ENCODE measurements around the gene FRMD4A.
"Not testable (repeated sequence)": the region's sequence is repeated elsewhere in the genome, so short reads cannot be mapped to it uniquely, and the experiment has no call there.

FRMD4A gene

DNA sequence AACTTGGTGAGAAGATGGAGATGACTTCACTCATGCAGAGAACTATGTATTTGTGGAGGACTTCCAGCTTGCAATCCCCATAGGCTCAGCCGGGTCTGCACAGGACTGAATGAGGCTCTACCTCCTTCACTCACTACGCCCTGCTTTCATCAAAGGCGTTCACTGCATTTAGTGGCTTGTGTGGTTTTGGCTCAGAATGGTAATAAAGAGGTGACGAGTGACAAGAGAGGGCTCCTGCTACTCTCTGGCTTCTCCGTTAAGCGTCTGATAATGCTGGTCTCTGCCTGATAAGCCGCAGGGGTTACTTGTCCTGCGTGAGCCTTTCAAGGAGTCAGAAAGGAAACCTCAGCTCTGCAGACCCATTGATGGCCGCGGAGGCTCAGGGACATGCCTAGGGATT is 400.6 kb downstream of the FRMD4A start:
- DNase-seq: no peak

DNA sequence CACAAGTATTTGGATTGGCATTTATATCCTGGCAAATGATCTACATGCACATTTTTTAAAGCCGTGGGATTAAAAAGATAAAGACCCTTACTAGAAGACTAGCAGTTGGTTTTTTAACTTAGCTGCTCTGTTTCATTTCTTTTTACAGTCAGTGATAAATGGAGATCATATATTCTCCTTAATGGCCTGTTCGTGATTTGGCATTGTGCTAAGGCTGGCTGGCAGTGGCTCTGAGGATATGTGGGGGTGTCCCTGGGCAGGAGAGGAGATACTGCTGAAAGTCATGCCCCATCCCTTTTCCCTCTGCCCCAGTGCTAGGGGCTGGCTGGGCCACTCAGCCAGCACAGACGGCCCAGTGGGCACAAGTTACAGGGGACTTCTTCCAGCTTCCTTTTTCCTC is 402.3 kb downstream of the FRMD4A start:
- no peak for DNase-seq

DNA sequence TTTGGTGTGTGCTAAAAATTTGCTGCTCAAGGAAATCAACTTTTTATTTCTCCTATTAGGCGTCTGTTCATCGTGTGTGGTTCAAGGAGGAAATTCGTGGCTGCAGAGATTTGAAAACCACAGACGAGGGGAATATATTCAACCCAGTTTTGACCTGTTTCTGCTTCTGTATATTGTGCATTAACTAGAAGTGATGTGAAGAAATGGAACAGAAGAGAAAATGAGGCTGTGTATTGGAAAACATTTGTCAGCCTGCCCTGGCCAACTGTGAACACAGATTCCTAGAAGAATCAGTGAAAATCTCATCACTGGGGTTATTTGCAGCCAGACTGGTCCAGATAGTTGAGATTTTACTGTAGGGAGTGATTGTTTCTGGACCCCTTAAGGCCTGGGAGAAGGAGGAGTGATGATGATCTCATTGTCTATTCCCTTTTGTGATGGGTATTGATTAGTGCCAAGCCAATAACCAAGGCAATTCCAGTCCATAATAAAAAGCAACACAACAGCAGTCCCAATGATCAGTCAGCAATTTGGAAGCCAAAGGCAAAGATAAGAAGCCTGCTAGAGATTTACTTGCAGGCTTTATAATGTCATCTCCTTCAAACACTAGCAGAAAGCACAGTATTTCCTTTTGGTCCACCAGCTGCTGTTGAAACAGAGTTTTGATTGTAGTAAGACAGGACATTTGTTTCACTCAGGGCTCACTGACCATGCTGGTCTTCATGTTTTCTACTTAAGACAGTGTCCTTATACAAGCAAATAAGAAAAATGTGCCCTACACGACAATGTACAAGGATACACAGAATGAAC is 404.5 kb downstream of the FRMD4A start:
- DNase-seq: no peak

DNA sequence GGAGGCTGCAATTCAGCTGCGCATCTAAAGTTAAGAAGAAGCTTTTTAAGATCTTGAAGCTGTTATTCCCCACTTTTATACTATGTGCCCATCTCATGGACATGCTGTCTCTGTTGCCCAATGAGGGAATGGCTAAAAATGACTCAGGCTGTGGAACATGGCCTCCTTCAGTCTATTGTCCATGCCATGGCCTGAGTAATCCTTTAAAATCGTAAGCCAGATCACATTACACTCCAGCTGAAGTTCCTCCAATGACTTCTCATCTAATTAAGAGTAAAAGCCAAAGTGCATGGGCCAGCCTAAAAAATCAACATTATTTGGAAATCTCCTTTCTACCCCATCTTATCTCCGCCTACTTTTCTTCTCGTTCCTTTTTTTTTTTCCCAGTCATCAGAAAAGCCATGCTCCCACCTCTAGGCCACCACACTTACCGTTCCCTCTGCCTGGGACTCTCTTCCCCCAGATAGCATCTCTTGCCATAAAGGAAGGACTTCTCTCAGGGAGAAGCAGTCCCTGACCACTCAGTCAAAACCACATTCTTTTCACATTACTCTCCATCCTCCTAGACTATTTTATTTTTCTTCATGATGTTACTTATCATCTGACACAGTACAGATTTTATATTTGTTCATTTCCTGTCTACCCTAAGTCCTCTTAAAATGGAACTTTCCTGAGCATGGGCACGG is 406.5 kb downstream of the FRMD4A start:
- peak; percentile 70 for DNase-seq

DNA sequence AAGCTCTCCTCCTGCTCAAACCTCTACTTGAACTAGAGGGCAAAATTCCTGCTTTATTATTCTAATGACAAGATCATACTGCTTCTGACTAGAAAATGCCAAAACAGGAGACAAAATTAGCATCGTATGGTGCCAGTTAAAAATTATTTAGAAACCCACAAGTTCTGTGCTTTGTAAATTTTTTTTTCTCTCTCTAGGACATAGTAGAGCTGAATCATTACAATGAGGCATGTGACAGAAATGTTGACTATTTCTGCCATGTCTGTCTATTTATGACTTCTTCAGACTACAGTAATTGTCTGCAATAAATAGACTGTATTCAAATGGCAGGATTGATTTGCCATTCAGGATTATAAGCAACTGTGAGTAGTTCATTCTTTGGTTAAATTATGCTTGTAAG is 408.1 kb downstream of the FRMD4A start:
- DNase-seq: peak; percentile 7

DNA sequence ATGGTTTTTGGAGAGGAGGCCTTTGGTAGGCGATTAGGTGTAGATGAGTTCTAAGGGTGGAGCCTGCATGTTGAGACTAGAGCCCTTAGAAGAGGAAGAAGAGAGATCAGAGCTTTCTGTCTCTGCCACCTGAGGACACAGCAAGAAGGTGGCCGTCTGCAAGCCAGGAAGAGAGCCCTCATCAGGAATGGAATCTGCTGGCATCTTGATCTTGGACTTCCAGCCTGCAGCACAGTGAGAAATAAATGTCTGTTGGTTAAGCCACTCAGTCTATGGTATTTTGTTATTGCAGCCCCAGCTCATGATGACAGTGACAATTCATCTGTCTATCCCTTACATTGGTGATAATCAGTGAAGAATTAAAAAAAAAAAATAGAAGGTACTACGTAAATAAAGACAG is 408.8 kb downstream of the FRMD4A start:
- DNase-seq: no peak

- not testable (repeated sequence) for DNase-seq
Measured at GRCh38 chr10:13921131-13921530, 409.6 kb downstream of the FRMD4A start.

- DNase-seq: no peak
Measured at GRCh38 chr10:13920465-13920864, 410.3 kb downstream of the FRMD4A start.

DNA sequence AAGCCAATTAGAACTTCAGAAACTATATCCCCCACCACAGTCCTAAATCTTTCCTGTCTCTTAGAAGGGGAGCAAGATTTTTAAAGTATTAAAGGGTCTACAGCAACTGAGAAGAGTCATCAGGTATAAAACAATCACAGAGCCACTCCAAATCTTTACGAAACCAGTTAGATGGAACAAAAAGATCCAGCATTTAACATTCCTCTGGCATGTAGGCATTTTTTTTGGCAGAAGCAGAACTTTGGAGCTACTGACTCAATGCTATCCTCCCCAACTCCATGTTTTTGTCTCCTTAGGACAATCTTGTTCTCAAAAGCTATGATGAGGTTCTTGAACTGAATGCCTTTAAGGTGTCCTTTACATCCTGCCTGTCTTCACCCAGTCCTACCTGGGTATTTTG is 410.7 kb downstream of the FRMD4A start:
- no peak for DNase-seq

DNA sequence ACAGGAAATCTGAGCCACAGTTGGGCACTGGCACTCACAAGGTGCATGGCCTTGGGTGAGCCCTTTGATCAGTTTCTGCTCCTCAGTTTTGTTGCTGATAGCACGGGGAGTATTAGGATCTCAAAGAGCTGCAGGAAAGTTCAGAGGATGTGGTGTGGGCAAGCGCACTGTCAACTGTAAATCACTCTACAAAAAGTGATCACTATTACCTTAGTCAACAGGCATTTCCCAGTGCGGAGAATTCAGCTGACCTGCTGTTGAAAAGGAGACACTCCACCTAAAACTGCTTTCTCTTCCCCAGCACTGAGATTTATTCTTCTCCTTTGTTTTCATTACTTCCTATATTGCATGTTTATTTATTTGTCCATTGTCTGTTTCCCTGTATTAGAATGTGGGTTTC is 412.9 kb downstream of the FRMD4A start:
- DNase-seq: no peak

DNA sequence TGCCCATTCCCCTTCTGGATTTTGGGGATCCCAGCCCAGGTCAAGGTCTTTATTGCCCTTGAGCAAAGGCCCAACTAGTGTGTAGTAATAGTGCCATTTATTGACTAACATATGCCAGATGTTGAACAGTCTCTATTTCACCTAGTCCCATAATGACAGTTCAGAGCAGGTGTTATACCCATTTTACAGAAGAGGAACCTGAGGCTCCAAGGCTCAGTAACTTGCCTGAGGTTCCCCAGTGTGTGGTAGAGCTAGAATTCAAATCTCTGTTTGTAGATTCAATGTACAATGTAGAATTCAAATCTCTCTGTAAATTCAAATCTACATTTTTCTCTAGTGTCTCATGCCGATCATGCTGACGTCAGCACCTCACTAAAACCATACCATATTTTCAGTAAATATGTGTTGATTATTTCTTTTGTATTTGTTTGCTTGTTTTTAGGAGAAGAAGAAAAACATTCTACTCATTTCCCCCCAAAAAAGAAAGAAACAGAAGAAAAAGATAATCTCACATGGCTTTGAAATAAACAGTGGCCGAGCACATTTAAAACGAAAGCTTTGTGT is 414.3 kb downstream of the FRMD4A start:
- DNase-seq: no peak

GRCh38 chr10:13915710-13916109 is 415.0 kb downstream of the FRMD4A start:
- DNase-seq: no peak

- no peak for DNase-seq
Measured at GRCh38 chr10:13913897-13914296, 416.8 kb downstream of the FRMD4A start.

DNA sequence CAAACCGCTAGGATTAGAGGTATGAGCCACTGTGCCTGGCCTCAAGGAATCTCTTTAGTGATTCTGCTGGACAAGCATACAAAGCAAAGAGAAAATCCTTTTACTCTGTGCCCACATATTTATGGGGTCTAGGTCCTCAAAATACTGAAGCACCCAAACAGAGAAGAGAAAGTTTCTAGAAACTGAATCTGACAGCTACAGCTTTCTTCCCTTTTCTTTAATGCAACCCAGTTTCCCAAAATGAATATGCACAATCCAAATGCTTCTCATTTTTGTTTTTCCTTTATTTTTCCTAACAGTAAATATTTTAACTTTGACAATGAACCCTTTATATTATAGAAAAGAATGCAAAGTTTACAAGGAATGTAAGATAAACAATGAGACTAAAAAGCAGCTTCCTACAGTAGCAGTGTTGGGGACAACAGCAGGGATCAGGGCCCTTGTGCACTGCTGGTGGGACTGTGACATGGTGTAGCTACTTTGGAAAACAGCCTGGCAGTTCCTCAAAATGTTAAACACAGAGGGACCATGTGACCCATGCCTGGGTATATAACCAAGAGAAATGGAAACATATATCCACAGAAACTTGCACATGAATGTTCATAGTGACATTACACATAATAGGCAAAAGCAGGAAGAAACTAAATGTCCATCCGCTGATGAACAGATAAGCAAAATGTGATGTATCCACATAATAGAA is 418.8 kb downstream of the FRMD4A start:
- DNase-seq: no peak

- no peak for DNase-seq
Measured at GRCh38 chr10:13909516-13910258, 421.0 kb downstream of the FRMD4A start.

GRCh38 chr10:13908475-13908874 is 422.2 kb downstream of the FRMD4A start:
- no peak for DNase-seq

DNA sequence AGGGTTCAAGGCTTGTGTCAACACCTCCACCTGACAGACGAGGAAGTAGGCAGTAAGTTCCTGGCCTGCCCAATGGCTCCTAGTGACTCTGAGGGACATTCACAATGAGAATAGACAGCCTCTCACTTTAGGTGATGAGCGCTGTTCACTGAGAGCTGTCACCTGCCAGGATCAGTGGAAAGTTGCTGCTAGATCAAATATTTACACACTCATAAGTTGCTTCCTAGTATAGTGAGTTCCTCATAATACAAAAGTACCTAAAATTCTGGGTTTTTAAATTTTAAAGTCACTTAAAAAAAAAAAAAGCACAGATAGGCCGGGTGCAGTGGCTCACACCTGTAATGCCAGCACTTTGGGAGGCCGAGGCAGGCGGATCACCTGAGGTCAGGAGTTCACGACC is 423.2 kb downstream of the FRMD4A start:
- DNase-seq: no peak

GRCh38 chr10:13905281-13905680 is 425.4 kb downstream of the FRMD4A start:
- DNase-seq: no peak

- DNase-seq: no peak
Measured at GRCh38 chr10:13904064-13904463, 426.7 kb downstream of the FRMD4A start.

DNA sequence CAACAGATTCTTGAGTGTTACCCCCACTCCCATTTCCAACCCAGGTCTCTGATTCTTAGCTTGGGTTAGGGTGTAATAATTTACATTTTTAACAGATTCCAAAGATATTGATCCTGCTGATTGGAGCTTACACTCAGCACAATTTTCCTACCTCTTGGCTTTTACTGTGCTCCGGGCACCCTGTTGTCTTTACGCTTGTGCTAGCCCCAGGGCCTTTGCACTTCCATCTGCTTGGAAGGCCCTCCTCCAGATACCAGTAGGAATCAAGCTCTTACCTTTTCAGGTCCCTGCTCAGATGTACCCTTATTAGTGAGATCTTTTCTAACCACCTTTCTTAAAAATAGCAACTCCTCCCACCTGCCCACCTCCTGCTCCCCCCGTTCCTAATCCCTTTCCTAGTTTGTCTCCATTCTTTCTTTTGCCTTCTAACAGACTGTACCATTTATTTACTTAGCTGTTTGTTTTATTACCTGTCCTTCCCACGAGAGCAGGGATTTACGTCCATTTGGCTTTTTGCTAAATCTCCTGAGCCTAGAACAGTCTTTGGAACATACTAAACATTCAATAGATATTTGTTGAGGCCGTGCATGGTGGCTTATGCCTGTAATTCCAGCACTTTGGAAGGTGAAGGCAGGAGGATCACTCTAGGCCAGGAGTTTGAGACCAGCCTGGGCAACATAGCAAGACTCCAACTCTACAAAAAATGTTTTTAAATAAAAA is 427.7 kb downstream of the FRMD4A start:
- no peak for DNase-seq

DNA sequence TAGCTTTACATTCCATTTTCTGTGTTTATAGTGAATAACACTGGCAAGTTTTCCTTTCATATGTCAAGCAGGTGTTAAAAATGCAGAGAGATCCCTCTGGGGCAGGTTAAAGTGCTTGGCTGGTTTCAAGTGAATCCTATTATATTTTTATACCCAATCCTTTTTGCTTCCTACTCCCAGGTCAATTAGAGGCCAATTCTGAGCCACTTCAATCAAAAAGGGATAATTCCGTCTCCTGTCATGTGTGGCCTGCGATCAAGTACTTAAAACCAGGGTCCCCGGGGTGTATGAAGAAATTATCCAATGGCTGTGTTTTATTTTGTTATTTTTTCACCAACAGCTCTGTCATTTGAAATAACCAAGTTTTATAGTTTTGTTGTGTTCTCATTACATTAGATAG is 430.8 kb downstream of the FRMD4A start:
- DNase-seq: no peak

GRCh38 chr10:13896146-13896545 is 434.6 kb downstream of the FRMD4A start:
- not testable (repeated sequence) for DNase-seq

Measured in amniotic stem cell (primary cell).